DND-41 (cell line): ENCODE results near the gene RAB33A.

Experiments
- ATAC-seq: fragments of 200-7000 bp; cut with Tn5 transposase; 3 replicates; pipeline ENCODE4 v1.9.1; 2021; ENCODE audit warnings: low read depth; ENCODE audit not compliant: insufficient read depth
- DNase-seq: peaks from one replicate; pipeline ENCODE4 v3.0.0-alpha.2; 2020
- H2AFZ ChIP-seq: 2 replicates; pipeline ENCODE4 v1.6.0; 2012; ENCODE audit warnings: low read depth, low read length
- H3K27ac ChIP-seq: 2 replicates; pipeline ENCODE4 v1.5.1; 2012; ENCODE audit warnings: low read length, inconsistent platforms
- H3K27me3 ChIP-seq: fragments of 200-600 bp; sonication (generic); 2 replicates; pipeline ENCODE4 v1.6.0; 2012; ENCODE audit warnings: low read length, mild to moderate bottlenecking, inconsistent platforms; ENCODE audit not compliant: insufficient read depth, poor library complexity
- H3K36me3 ChIP-seq: 2 replicates; pipeline ENCODE4 v1.5.1; 2012; ENCODE audit warnings: low read length, inconsistent platforms; ENCODE audit not compliant: insufficient read depth
- H3K4me1 ChIP-seq: 2 replicates; pipeline ENCODE4 v1.5.1; 2012; ENCODE audit warnings: mild to moderate bottlenecking, low read length; ENCODE audit not compliant: insufficient read depth
- H3K4me2 ChIP-seq: 2 replicates; pipeline ENCODE4 v1.6.0; 2012; ENCODE audit warnings: mild to moderate bottlenecking, moderate library complexity, low read length, inconsistent platforms; ENCODE audit not compliant: insufficient read depth
- H3K4me3 ChIP-seq, 2 experiments: fragments of 200-600 bp in 1 of 2; shearing (Covaris generic) in 1 of 2; 2 replicates each; pipeline ENCODE4 v1.5.1; 2012 to 2016; ENCODE audit warnings: inconsistent platforms in 2 of 2, low read length in 2 of 2, mild to moderate bottlenecking in 2 of 2, low read depth in 1 of 2, moderate library complexity in 1 of 2
- H3K79me2 ChIP-seq: 2 replicates; pipeline ENCODE4 v1.6.0; 2012; ENCODE audit warnings: low read length, inconsistent platforms; ENCODE audit not compliant: insufficient read depth
- H3K9ac ChIP-seq: 2 replicates; pipeline ENCODE4 v1.6.0; 2012; ENCODE audit warnings: low read depth, mild to moderate bottlenecking, inconsistent platforms, low read length, moderate library complexity
- H3K9me3 ChIP-seq: 2 replicates; pipeline ENCODE4 v1.5.1; 2012; ENCODE audit warnings: low read length, moderate library complexity, mild to moderate bottlenecking, inconsistent platforms; ENCODE audit not compliant: insufficient read depth, severe bottlenecking
- H4K20me1 ChIP-seq: 2 replicates; pipeline ENCODE4 v1.6.0; 2012; ENCODE audit warnings: low read length; ENCODE audit not compliant: insufficient read depth
- EZH2 ChIP-seq: IDR thresholded peaks from 3 replicates; pipeline ENCODE4 v1.6.1; 2012; ENCODE audit warnings: borderline replicate concordance, low read depth, mild to moderate bottlenecking, moderate library complexity, low read length, inconsistent platforms; ENCODE audit not compliant: severe bottlenecking
- TF ChIP-seq, protein P1 (sequence below): IDR thresholded peaks from 2 replicates; pipeline ENCODE4 v1.5.1; 2012; ENCODE audit warnings: borderline replicate concordance, low read length, moderate library complexity, mild to moderate bottlenecking; ENCODE audit not compliant: poor library complexity, severe bottlenecking; ENCODE audit errors: extremely low read depth

Gene RAB33A

DNA sequence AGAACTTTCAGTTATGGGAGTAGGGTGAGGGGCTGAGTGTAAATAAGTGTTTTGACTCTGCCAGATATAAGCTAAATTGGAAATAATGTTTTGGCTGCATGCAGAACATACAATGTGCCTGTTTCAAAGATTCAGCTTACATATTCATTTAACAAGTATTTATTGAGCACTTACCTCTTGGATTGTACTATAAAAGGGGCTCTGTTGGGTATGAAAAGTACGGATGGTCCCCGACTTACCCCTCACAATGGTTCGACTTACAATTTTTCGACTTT, 5.3 kb upstream of the RAB33A start:
- Histone ChIP-seq H3K79me2 (peaks cover 51% of the 10 kb centered on the region), H3K9me3 (no peaks in the 10 kb centered on the region), H3K4me2 (peak overlapping the region; percentile 90), H4K20me1 (no peaks in the 10 kb centered on the region; the same call in 1 of the 2 replicates), H3K4me1 (peaks cover 51% of the 10 kb centered on the region), H3K9ac (peak overlapping the region; percentile 78), H3K27me3 (no peaks in the 10 kb centered on the region), H3K27ac (peak overlapping the region; percentile 99), H3K4me3 (peak overlapping the region; percentile 53 to 89), H3K36me3 (peaks cover 3% of the 10 kb centered on the region; the same call in 1 of the 2 replicates), H2AFZ (peak overlapping the region; percentile 92)
- TF ChIP-seq, protein P1, sequence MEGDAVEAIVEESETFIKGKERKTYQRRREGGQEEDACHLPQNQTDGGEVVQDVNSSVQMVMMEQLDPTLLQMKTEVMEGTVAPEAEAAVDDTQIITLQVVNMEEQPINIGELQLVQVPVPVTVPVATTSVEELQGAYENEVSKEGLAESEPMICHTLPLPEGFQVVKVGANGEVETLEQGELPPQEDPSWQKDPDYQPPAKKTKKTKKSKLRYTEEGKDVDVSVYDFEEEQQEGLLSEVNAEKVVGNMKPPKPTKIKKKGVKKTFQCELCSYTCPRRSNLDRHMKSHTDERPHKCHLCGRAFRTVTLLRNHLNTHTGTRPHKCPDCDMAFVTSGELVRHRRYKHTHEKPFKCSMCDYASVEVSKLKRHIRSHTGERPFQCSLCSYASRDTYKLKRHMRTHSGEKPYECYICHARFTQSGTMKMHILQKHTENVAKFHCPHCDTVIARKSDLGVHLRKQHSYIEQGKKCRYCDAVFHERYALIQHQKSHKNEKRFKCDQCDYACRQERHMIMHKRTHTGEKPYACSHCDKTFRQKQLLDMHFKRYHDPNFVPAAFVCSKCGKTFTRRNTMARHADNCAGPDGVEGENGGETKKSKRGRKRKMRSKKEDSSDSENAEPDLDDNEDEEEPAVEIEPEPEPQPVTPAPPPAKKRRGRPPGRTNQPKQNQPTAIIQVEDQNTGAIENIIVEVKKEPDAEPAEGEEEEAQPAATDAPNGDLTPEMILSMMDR, result no peak
- no peak for TF ChIP-seq EZH2
- no peak for ATAC-seq
- DNase-seq, result no peak

DNA sequence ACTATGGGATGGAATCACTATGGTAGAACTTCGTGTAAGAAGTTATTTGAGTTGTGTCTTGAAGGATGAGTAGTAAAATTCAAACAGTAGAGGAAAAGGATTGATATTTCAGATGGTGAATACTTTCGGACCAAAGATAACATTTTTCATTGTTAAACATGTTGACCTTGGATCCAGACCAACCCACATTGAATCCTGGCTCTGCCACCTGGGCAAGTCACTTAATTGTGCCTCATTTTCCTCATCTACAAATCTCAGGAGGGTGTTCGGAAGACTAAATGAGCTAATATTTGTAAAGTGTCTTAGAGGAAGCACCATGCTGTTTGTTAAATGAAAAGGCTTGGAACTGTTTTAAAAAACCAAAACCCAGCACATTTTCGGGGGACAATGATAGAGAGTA, 4.7 kb upstream of the RAB33A start:
- no peak for ATAC-seq

DNA sequence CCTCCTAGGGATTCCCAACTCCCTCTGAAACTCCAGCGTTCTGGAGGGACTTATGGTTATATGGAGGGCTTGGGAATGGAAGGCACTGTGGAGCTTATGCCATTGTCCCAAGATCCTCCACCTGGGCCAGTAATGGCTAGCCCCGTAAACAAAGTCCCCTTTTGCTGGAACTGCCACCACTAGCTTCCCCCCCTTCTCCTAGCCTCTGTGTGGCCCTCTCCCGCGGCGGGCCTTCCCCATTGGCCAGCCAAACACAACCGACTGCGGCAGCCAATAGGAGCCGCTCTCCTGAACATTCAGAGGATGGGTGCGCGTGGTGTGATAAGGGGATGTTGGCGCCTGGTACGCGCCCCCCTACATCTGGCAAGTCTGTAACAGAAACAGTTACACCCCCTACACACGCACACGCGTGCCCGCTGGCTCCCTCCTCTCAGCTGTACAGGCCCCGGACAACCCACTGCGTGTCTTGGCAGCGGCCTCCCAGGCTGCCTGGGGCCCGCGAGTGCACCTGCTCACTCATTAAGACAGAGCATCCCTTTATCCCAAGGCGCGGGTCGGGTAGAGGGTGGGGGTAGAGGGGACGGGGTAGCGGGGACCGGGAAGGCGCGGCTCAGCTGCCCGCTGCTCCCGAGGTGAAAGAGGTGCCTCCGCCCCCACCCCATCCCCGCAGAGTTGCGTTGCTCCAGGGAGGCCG, 863 bp upstream of the RAB33A start:
- Histone ChIP-seq H3K36me3 (no peaks in the 10 kb centered on the region; the same call in 1 of the 2 replicates), H3K4me3 (peak overlapping the region; percentile 75 to 91; a peak in 3 of 4 replicates), H3K27me3 (no peaks in the 10 kb centered on the region), H3K9ac (peak overlapping the region; percentile 90), H3K27ac (peak overlapping the region; percentile 99), H3K4me2 (peak overlapping the region; percentile 95), H2AFZ (peak overlapping the region; percentile 91), H3K9me3 (no peaks in the 10 kb centered on the region), H3K79me2 (peaks cover 42% of the 10 kb centered on the region), H3K4me1 (peaks cover 56% of the 10 kb centered on the region), H4K20me1 (no peaks in the 10 kb centered on the region)
- TF ChIP-seq EZH2, result no peak
- TF ChIP-seq, protein P1, result no peak
- ATAC-seq (peak; percentile 90), DNase-seq (peak; percentile 87)

More for the DNA sequence above, 4.7 kb upstream of the RAB33A start:
- Histone ChIP-seq H3K9ac (peak overlapping the region; percentile 78), H3K4me3 (peak overlapping the region; percentile 53 to 89; a peak in 3 of 4 replicates), H3K4me2 (peak overlapping the region; percentile 90), H4K20me1 (no peaks in the 10 kb centered on the region; the same call in 1 of the 2 replicates), H3K36me3 (peaks cover 3% of the 10 kb centered on the region; the same call in 1 of the 2 replicates), H3K27ac (peak overlapping the region; percentile 99), H2AFZ (no peak overlapping the region; the same call in 1 of the 2 replicates), H3K27me3 (no peaks in the 10 kb centered on the region), H3K9me3 (no peaks in the 10 kb centered on the region), H3K79me2 (peaks cover 52% of the 10 kb centered on the region), H3K4me1 (peaks cover 53% of the 10 kb centered on the region)
- TF ChIP-seq, protein P1, result no peak
- TF ChIP-seq EZH2, result no peak
- DNase-seq, result no peak
